H1 (cell line): ENCODE data around the gene METTL5. TPM values are rescaled to one million over a fixed set of nuclear protein-coding genes. Genes with fewer than 3 reads are reported as not detected.

Source experiments
- CTBP2 ChIP-seq: IDR thresholded peaks from 2 replicates; pipeline ENCODE4 v1.7.0; 2011; ENCODE audit warnings: borderline replicate concordance, mild to moderate bottlenecking, moderate library complexity, mixed read lengths, low read length; ENCODE audit not compliant: insufficient read depth, insufficient read length
- EP300 ChIP-seq, 2 experiments: IDR thresholded peaks; 1 replicate in 1 of 2; 2 replicates in 1 of 2; pipeline ENCODE4 v1.6.1; 2011 to 2012; ENCODE audit warnings: low read depth in 2 of 2, low read length in 2 of 2, mild to moderate bottlenecking in 2 of 2, borderline replicate concordance in 1 of 2, inconsistent platforms in 1 of 2, moderate library complexity in 1 of 2
- HDAC2 ChIP-seq, 2 experiments: fragments of 300-600 bp in 1 of 2; sonication (generic) in 1 of 2; IDR thresholded peaks; 2 replicates each; pipeline ENCODE4 v1.6.1; 2011 to 2012; ENCODE audit warnings: low read depth in 2 of 2, low read length in 2 of 2, mild to moderate bottlenecking in 2 of 2, moderate library complexity in 2 of 2, borderline replicate concordance in 1 of 2, inconsistent platforms in 1 of 2
- polyA plus RNA-seq, 7 experiments: library from polyadenylated mRNA; depleted of rRNA in 3 of 7; stranded (reverse) in 5 of 7; unstranded in 2 of 7; fragments of >200 nt in 5 of 7; fragments of 200-250 nt in 2 of 7; gene quantifications; 1 replicate in 5 of 7; 2 replicates in 1 of 7; 4 replicates in 1 of 7; pipeline versions ENCODE4 v1.2.1 to v1.2.3, GENCODE V29; 2011 to 2013; ENCODE audit warnings: missing spikeins in 2 of 7, mixed read lengths in 2 of 7
- total RNA-seq: library from RNA; stranded (reverse); fragmentation: NEBNext Ultra II Directional; extraction: Animal tissue kit (Norgen Biotek cat#: 25700); gene quantifications from 2 replicates; pipeline ENCODE4 v1.2.1, GENCODE V29; 2021
- TF ChIP-seq, protein P1 (sequence below): fragments of 300-600 bp; sonication (generic); IDR thresholded peaks from 2 replicates; pipeline ENCODE4 v1.7.1; 2012; ENCODE audit warnings: low read length, moderate library complexity, mild to moderate bottlenecking, inconsistent platforms; ENCODE audit not compliant: insufficient replicate concordance
- TF ChIP-seq, protein P2 (sequence below): IDR thresholded peaks from 2 replicates; pipeline ENCODE4 v1.6.1; 2012; ENCODE audit warnings: low read length, inconsistent platforms

METTL5 gene
- total and polyA plus RNA-seq, 2 of the 8 experiments (the other 6 are each of a cell fraction or from before 2014, with no cell fraction given), result 34.5 to 74.1 TPM

DNA sequence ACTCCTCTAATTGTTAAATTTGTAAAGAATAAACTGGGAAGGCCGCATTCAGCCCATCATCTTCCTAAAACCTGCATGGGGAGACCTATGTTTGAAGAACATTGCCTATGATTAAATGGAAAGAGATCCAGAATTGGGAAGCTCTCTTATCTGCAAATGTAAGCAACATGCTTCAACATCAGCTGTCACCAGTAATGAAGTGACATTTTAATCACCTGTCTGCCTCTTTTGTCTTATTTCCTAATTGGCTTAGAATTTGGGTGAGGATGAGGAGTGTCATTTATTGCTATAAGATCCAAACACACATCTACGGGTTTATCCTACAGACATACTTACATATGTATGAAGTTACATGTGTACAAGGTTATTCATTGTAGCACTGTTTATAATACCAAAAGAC, 52.1 kb downstream of the METTL5 start (continued):
- TF ChIP-seq, protein P1, sequence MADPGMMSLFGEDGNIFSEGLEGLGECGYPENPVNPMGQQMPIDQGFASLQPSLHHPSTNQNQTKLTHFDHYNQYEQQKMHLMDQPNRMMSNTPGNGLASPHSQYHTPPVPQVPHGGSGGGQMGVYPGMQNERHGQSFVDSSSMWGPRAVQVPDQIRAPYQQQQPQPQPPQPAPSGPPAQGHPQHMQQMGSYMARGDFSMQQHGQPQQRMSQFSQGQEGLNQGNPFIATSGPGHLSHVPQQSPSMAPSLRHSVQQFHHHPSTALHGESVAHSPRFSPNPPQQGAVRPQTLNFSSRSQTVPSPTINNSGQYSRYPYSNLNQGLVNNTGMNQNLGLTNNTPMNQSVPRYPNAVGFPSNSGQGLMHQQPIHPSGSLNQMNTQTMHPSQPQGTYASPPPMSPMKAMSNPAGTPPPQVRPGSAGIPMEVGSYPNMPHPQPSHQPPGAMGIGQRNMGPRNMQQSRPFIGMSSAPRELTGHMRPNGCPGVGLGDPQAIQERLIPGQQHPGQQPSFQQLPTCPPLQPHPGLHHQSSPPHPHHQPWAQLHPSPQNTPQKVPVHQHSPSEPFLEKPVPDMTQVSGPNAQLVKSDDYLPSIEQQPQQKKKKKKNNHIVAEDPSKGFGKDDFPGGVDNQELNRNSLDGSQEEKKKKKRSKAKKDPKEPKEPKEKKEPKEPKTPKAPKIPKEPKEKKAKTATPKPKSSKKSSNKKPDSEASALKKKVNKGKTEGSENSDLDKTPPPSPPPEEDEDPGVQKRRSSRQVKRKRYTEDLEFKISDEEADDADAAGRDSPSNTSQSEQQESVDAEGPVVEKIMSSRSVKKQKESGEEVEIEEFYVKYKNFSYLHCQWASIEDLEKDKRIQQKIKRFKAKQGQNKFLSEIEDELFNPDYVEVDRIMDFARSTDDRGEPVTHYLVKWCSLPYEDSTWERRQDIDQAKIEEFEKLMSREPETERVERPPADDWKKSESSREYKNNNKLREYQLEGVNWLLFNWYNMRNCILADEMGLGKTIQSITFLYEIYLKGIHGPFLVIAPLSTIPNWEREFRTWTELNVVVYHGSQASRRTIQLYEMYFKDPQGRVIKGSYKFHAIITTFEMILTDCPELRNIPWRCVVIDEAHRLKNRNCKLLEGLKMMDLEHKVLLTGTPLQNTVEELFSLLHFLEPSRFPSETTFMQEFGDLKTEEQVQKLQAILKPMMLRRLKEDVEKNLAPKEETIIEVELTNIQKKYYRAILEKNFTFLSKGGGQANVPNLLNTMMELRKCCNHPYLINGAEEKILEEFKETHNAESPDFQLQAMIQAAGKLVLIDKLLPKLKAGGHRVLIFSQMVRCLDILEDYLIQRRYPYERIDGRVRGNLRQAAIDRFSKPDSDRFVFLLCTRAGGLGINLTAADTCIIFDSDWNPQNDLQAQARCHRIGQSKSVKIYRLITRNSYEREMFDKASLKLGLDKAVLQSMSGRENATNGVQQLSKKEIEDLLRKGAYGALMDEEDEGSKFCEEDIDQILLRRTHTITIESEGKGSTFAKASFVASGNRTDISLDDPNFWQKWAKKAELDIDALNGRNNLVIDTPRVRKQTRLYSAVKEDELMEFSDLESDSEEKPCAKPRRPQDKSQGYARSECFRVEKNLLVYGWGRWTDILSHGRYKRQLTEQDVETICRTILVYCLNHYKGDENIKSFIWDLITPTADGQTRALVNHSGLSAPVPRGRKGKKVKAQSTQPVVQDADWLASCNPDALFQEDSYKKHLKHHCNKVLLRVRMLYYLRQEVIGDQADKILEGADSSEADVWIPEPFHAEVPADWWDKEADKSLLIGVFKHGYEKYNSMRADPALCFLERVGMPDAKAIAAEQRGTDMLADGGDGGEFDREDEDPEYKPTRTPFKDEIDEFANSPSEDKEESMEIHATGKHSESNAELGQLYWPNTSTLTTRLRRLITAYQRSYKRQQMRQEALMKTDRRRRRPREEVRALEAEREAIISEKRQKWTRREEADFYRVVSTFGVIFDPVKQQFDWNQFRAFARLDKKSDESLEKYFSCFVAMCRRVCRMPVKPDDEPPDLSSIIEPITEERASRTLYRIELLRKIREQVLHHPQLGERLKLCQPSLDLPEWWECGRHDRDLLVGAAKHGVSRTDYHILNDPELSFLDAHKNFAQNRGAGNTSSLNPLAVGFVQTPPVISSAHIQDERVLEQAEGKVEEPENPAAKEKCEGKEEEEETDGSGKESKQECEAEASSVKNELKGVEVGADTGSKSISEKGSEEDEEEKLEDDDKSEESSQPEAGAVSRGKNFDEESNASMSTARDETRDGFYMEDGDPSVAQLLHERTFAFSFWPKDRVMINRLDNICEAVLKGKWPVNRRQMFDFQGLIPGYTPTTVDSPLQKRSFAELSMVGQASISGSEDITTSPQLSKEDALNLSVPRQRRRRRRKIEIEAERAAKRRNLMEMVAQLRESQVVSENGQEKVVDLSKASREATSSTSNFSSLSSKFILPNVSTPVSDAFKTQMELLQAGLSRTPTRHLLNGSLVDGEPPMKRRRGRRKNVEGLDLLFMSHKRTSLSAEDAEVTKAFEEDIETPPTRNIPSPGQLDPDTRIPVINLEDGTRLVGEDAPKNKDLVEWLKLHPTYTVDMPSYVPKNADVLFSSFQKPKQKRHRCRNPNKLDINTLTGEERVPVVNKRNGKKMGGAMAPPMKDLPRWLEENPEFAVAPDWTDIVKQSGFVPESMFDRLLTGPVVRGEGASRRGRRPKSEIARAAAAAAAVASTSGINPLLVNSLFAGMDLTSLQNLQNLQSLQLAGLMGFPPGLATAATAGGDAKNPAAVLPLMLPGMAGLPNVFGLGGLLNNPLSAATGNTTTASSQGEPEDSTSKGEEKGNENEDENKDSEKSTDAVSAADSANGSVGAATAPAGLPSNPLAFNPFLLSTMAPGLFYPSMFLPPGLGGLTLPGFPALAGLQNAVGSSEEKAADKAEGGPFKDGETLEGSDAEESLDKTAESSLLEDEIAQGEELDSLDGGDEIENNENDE, result no peak
- TF ChIP-seq HDAC2 (IDR thresholded peaks at IDR 0.05; ENCODE audit: borderline replicate concordance in 1 of 2, low read depth in 2 of 2, low read length in 2 of 2) (no peak), CTBP2 (no peak), EP300 (IDR thresholded peaks at IDR 0.05; ENCODE audit: borderline replicate concordance in 1 of 2, low read depth in 2 of 2, low read length in 2 of 2) (no peak)
- TF ChIP-seq, protein P2, sequence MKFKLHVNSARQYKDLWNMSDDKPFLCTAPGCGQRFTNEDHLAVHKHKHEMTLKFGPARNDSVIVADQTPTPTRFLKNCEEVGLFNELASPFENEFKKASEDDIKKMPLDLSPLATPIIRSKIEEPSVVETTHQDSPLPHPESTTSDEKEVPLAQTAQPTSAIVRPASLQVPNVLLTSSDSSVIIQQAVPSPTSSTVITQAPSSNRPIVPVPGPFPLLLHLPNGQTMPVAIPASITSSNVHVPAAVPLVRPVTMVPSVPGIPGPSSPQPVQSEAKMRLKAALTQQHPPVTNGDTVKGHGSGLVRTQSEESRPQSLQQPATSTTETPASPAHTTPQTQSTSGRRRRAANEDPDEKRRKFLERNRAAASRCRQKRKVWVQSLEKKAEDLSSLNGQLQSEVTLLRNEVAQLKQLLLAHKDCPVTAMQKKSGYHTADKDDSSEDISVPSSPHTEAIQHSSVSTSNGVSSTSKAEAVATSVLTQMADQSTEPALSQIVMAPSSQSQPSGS, result no peak
- TF ChIP-seq, all 59 proteins: peak for 0
